A673 (cell line): Measurements from ENCODE around the gene APBB3. TPM values are rescaled to one million over a fixed set of nuclear protein-coding genes. Genes with fewer than 3 reads are reported as not detected.
"Not testable (repeated sequence)": the region's sequence is repeated elsewhere in the genome, so short reads cannot be mapped to it uniquely, and the experiment has no call there.

ENCODE experiments used
- BruUV-seq: library from RNA; stranded (reverse); fragments of 400-500 nt; replicated peaks from 2 replicates; lab custom pipeline; 2021; lab: Mats Ljungman, UMichigan
- CTCF ChIA-PET: fragments of 300-600 bp; sonication (Branson Sonifier 250); formaldehyde crosslinking; loops from one replicate; lab custom pipeline; 2022; ENCODE audit warnings: antibody characterized with exemption; lab: Charles Lee
- POLR2A ChIA-PET: fragments of 300-600 bp; sonication (Branson Sonifier 250); formaldehyde crosslinking; loops from one replicate; lab custom pipeline; 2022; ENCODE audit warnings: antibody characterized with exemption; ENCODE audit not compliant: low non-redundant PET; lab: Charles Lee
- DNase-seq: peaks from one replicate; pipeline ENCODE4 v3.0.0-alpha.2; 2015; ENCODE audit warnings: low spot score
- H3K27ac ChIP-seq: fragments of 200-600 bp; sonication (generic); 2 replicates; pipeline ENCODE4 v1.5.1; 2016; ENCODE audit warnings: mixed run types, low read depth, mild to moderate bottlenecking, mixed read lengths, antibody characterized with exemption, low read length; ENCODE audit not compliant: poor library complexity, severe bottlenecking
- H3K27me3 ChIP-seq: fragments of 200-600 bp; sonication (generic); replicated peaks from 2 replicates; pipeline ENCODE4 v1.6.1; 2017; ENCODE audit warnings: mixed run types, low read depth, mild to moderate bottlenecking, mixed read lengths, antibody characterized with exemption, low read length; ENCODE audit not compliant: insufficient read depth, poor library complexity
- H3K36me3 ChIP-seq: fragments of 200-600 bp; sonication (generic); 2 replicates; pipeline ENCODE4 v1.6.1; 2016; ENCODE audit warnings: mixed run types, mild to moderate bottlenecking, mixed read lengths, antibody characterized with exemption, low read length; ENCODE audit not compliant: insufficient read depth, poor library complexity, severe bottlenecking
- H3K4me1 ChIP-seq: fragments of 200-600 bp; sonication (generic); 2 replicates; pipeline ENCODE4 v1.6.1; 2017; ENCODE audit warnings: mixed run types, mild to moderate bottlenecking, mixed read lengths, antibody characterized with exemption, low read length; ENCODE audit not compliant: insufficient read depth, poor library complexity, severe bottlenecking
- H3K4me3 ChIP-seq: fragments of 200-600 bp; sonication (generic); 2 replicates; pipeline ENCODE4 v1.5.1; 2016; ENCODE audit warnings: low read depth, mixed run types, mild to moderate bottlenecking, mixed read lengths, low read length; ENCODE audit not compliant: poor library complexity, severe bottlenecking
- H3K9me3 ChIP-seq: fragments of 200-600 bp; sonication (generic); 2 replicates; pipeline ENCODE4 v1.6.1; 2016; ENCODE audit warnings: mixed run types, low read depth, mild to moderate bottlenecking, mixed read lengths, antibody characterized with exemption, low read length; ENCODE audit not compliant: poor library complexity, severe bottlenecking
- EZH2 ChIP-seq: fragments of 200-600 bp; sonication (generic); IDR thresholded peaks from 2 replicates; pipeline ENCODE4 v1.6.1; 2017; ENCODE audit warnings: borderline replicate concordance, low read depth, mild to moderate bottlenecking, mixed read lengths, antibody characterized with exemption, low read length; ENCODE audit not compliant: poor library complexity, severe bottlenecking
- intact Hi-C: fragments of 100-400 bp; cut with micrococcal nuclease; formaldehyde crosslinking; loops from one replicate; pipeline ENCODE4 v1.10.0; 2022; ENCODE audit not compliant: unreplicated experiment
- total RNA-seq: library from RNA; stranded (reverse); gene quantifications from 2 replicates; pipeline ENCODE4 v1.2.3, GENCODE V29; 2021
- TF ChIP-seq, protein P1 (sequence below): fragments of 300-800, 200-600 bp; sonication (generic); conservative IDR thresholded peaks from 2 replicates; pipeline ENCODE4 v1.5.1; 2017; ENCODE audit warnings: low read depth, mild to moderate bottlenecking, antibody characterized with exemption, low read length, moderate library complexity, mixed read lengths

APBB3 gene
- total RNA-seq, 1 experiment from 2014 or later: 27.8 TPM

DNA sequence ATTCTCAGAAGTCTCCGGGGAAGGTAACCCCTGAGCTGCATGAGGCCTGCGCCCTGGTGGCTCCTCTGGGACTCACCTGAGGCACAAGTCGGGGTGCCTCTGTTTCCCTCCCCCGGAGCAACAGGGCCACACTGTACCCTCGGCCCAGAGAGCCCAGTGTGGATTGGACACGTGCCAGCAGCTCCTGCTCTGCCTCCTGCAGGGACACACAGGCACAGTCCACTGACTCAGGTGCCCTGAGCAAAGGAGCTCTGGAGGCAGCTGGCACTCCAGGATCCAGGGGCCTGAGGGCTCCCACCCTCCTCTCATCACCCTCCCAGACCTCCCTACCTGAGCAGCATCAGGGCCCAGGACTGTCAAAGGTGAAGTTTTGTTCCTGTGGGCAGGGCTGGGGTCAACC, 29.8 kb upstream of the APBB3 start:
- ChIA-PET POLR2A (no interaction called here), CTCF (no interaction called here)
- intact Hi-C loops: no loop called here
- Histone ChIP-seq H3K27me3 (no peaks in the 10 kb centered on the region), H3K9me3 (no peaks in the 10 kb centered on the region), H3K36me3 (no peaks in the 10 kb centered on the region), H3K4me1 (no peaks in the 10 kb centered on the region), H3K27ac (no peak overlapping the region), H3K4me3 (no peak overlapping the region)
- TF ChIP-seq EZH2: no peak
- no peak for DNase-seq
- BruUV-seq: no TSS peak

DNA sequence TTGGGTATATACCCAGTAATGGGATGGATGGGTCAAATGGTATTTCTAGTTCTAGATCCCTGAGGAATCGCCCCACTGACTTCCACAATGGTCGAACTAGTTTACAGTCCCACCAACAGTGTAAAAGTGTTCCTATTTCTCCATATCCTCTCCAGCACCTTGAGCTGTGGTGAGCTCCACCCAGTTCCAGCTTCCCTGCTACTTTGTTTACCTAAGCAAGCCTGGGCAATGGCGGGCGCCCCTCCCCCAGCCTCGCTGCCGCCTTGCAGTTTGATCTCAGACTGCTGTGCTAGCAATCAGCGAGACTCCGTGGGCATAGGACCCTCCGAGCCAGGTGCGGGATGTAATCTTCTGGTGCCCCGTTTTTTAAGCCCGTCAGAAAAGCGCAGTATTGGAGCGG, 28.7 kb upstream of the APBB3 start:
- H3K27ac ChIP-seq, DNase-seq, intact Hi-C loops, H3K36me3 ChIP-seq, H3K9me3 ChIP-seq, H3K4me1 ChIP-seq, BruUV-seq, H3K4me3 ChIP-seq, POLR2A ChIA-PET, H3K27me3 ChIP-seq, CTCF ChIA-PET: not testable (repeated sequence)

DNA sequence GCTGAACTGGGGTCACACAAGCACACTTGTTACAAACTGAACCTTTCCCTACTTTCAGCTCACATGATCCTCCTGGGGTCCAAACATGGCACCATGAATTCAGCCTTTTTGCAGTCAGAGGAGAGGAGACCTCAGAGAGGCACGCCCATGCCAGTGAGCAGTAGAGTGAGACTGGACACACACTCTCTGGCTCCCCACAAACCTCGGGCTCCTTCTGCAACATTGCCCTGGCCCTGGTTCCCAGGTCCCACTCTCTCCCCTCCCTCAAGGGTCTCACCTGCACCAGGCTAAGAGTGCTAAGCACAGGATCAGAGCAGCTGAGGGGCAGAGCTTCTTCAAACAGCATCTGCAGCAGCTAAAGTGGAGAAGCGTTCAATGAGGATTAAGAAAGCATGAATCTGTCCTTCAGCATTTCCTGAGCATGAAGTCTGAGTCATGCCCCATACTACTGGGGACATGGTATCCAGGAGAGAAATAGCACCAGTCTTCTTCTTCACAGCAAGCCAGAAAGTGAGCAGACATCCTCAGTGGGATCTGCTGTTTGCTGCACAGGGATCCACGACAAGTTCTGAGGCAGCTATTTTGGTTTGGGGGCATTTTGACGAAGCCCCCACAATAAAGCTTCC, 27.5 kb upstream of the APBB3 start:
- POLR2A ChIA-PET: interaction anchor here (0.5 kb wide), 1 partner anchor 117 kb away, joined by 7 read pairs; no protein-coding TSS in a partner anchor
- Histone ChIP-seq H3K36me3 (no peaks in the 10 kb centered on the region), H3K4me3 (no peak overlapping the region), H3K4me1 (no peaks in the 10 kb centered on the region), H3K27me3 (no peaks in the 10 kb centered on the region), H3K27ac (no peak overlapping the region), H3K9me3 (no peaks in the 10 kb centered on the region)
- no TSS peak for BruUV-seq
- intact Hi-C loops: no loop called here
- CTCF ChIA-PET: no interaction called here
- TF ChIP-seq, protein P1, sequence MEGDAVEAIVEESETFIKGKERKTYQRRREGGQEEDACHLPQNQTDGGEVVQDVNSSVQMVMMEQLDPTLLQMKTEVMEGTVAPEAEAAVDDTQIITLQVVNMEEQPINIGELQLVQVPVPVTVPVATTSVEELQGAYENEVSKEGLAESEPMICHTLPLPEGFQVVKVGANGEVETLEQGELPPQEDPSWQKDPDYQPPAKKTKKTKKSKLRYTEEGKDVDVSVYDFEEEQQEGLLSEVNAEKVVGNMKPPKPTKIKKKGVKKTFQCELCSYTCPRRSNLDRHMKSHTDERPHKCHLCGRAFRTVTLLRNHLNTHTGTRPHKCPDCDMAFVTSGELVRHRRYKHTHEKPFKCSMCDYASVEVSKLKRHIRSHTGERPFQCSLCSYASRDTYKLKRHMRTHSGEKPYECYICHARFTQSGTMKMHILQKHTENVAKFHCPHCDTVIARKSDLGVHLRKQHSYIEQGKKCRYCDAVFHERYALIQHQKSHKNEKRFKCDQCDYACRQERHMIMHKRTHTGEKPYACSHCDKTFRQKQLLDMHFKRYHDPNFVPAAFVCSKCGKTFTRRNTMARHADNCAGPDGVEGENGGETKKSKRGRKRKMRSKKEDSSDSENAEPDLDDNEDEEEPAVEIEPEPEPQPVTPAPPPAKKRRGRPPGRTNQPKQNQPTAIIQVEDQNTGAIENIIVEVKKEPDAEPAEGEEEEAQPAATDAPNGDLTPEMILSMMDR: no peak
- no peak for TF ChIP-seq EZH2
- peak; percentile 59 for DNase-seq

DNA sequence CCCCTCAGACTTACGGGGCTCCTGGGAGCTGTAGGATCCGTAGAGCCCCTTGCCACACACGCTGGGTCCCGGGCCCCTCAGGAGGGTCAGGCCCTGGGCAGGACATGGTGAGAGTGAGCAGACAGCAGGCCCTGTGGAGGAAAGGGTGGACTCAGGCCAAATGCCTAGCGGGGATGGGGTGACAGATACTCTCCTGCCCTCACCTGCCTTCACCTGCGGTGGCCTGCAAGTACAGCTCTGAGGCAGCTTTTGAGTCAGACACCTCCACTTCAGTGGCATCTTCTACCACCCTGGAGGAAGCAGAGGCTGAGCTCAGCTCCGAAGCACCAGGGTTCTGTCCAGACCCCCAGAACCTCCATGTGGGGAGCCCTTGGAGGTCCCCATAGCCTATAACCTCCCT, 26.5 kb upstream of the APBB3 start:
- Histone ChIP-seq H3K27me3 (no peaks in the 10 kb centered on the region), H3K4me3 (no peak overlapping the region), H3K9me3 (no peaks in the 10 kb centered on the region), H3K36me3 (no peaks in the 10 kb centered on the region), H3K4me1 (no peaks in the 10 kb centered on the region), H3K27ac (no peak overlapping the region)
- DNase-seq: no peak
- intact Hi-C loops: no loop called here
- ChIA-PET CTCF (no interaction called here), POLR2A (no interaction called here)
- no TSS peak for BruUV-seq
- no peak for TF ChIP-seq EZH2
- TF ChIP-seq, protein P1: no peak
